ENCODE measurements around the gene EIF2B4.

- TF ChIP-seq CTCF (IDR thresholded peaks at IDR 0.05; ENCODE audit: insufficient read depth, low read length, poor library complexity, severe bottlenecking) = no peak
- TF ChIP-seq EZH2phosphoT487 (conservative IDR thresholded peaks at IDR 0.05; ENCODE audit: low read length) = no peak
Observed at GRCh38 chr2:27353762-27354596, 16.2 kb downstream of the EIF2B4 start.

Measured in SU-DHL-6 (cell line).